IMR-90 (cell line): Measurements from ENCODE around the gene TIGD4.

ENCODE experiments used
- CEBPB ChIP-seq: IDR thresholded peaks from 2 replicates; pipeline ENCODE4 v1.6.1; 2012; ENCODE audit warnings: low read depth, low read length, improper control_type of control experiment
- CHD1 ChIP-seq: IDR thresholded peaks from 2 replicates; pipeline ENCODE4 v1.6.1; 2012; ENCODE audit warnings: low read depth, low read length, improper control_type of control experiment
- CTCF ChIP-seq: conservative IDR thresholded peaks from 2 replicates; pipeline ENCODE4 v1.5.1; 2012; ENCODE audit warnings: mild to moderate bottlenecking, low read depth, low read length, improper control_type of control experiment
- FOS ChIP-seq: fragments of 150-350 bp; IDR thresholded peaks from 2 replicates; pipeline ENCODE4 v1.6.1; 2016; ENCODE audit warnings: low read depth, low read length
- MAFK ChIP-seq: IDR thresholded peaks from 2 replicates; pipeline ENCODE4 v1.6.1; 2012; ENCODE audit warnings: low read depth, low read length, improper control_type of control experiment
- MXI1 ChIP-seq: IDR thresholded peaks from 2 replicates; pipeline ENCODE4 v1.6.1; 2012; ENCODE audit warnings: low read depth, mild to moderate bottlenecking, low read length, moderate library complexity, borderline replicate concordance
- POLR2A ChIP-seq: IDR thresholded peaks from 2 replicates; pipeline ENCODE4 v1.6.1; 2012; ENCODE audit warnings: mild to moderate bottlenecking, low read depth, low read length
- RFX5 ChIP-seq: IDR thresholded peaks from 2 replicates; pipeline ENCODE4 v1.8.0; 2012; ENCODE audit warnings: low read depth, mild to moderate bottlenecking, low read length, moderate library complexity
- SMC3 ChIP-seq: fragments of 150-350 bp; IDR thresholded peaks from 2 replicates; pipeline ENCODE4 v1.6.1; 2016; ENCODE audit warnings: low read depth, mild to moderate bottlenecking, antibody characterized with exemption, low read length, moderate library complexity

DNA sequence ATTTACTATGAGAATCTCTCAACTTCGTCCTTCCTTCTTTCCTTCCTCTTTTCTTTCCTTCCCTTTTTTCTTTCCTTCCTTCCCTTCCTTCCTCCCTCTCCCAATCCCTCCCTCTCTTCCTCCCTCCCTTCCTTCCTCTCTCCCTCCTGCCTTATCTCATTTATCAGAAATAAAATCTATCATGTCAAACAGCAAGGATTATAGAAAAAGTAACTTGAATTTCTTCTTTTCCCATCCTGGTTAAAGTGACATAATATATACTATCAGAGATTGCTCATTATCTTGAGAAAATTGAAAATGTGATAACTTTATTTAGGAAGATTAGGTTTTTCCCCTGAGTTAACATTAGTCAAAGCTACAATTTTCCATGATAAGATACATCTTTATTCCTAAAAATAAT is 5.6 kb downstream of the TIGD4 start:
- TF ChIP-seq RFX5 (no peak), CTCF (no peak), FOS (no peak), SMC3 (no peak), MAFK (no peak), MXI1 (no peak), POLR2A (no peak), CEBPB (no peak), CHD1 (no peak)
